Heart left ventricle (tissue), 16 donors: ENCODE data around the gene USP6NL. TPM values are rescaled to one million over a fixed set of nuclear protein-coding genes. Genes with fewer than 3 reads are reported as not detected.

Experiments used
- ATAC-seq, 4 donors: fragments of 200-7000 bp; cut with Tn5 transposase; one replicate each; pipeline ENCODE4 v1.9.1; 2020 to 2022; ENCODE audit warnings: moderate library complexity in 4 of 4, mild to moderate bottlenecking in 3 of 4, moderate number of reproducible peaks in 1 of 4
- DNase-seq, 5 donors: peaks; one replicate each; pipeline ENCODE4 v3.0.0-alpha.2; 2020
- H3K27ac ChIP-seq, 12 donors: fragments of 200-600 bp; sonication (generic) in 4 of 12; one replicate each; pipeline versions ENCODE4 v1.5.0 to v1.8.0; 2016 to 2022; ENCODE audit warnings: mild to moderate bottlenecking in 2 of 12
- H3K27me3 ChIP-seq, 9 donors: fragments of 200-600 bp; sonication (generic) in 2 of 9; one replicate each; pipeline versions ENCODE4 v1.5.1 to v1.8.0; 2016 to 2022; ENCODE audit warnings: mild to moderate bottlenecking in 3 of 9
- H3K36me3 ChIP-seq, 9 donors: fragments of 200-600 bp; sonication (generic) in 2 of 9; one replicate each; pipeline versions ENCODE4 v1.5.0 to v1.8.0; 2018 to 2022; ENCODE audit warnings: mild to moderate bottlenecking in 2 of 9
- H3K4me1 ChIP-seq, 12 donors: fragments of 200-600 bp; sonication (generic) in 4 of 12; one replicate each; pipeline versions ENCODE4 v1.5.0 to v1.8.0; 2016 to 2022; ENCODE audit warnings: mild to moderate bottlenecking in 3 of 12
- H3K4me3 ChIP-seq, 12 donors: fragments of 200-600 bp; sonication (generic) in 4 of 12; one replicate each; pipeline versions ENCODE4 v1.5.0 to v1.8.0; 2017 to 2022; ENCODE audit warnings: mild to moderate bottlenecking in 9 of 12, moderate library complexity in 4 of 12
- H3K9me3 ChIP-seq, 12 donors: fragments of 200-600 bp; sonication (generic) in 4 of 12; one replicate each; pipeline versions ENCODE4 v1.5.0 to v1.8.0; 2016 to 2022; ENCODE audit warnings: mild to moderate bottlenecking in 1 of 12
- CTCF ChIP-seq, 12 donors: fragments of 200-600 bp; sonication (generic) in 4 of 12; IDR thresholded peaks; one replicate each; pipeline versions ENCODE4 v1.5.0 to v1.8.0; 2018 to 2022; ENCODE audit warnings: antibody characterized with exemption in 12 of 12, mild to moderate bottlenecking in 5 of 12
- POLR2A ChIP-seq, 2 donors: fragments of 450-650 bp; IDR thresholded peaks; one replicate each; pipeline ENCODE4 v1.6.1; 2017; ENCODE audit warnings: antibody characterized with exemption in 2 of 2, mild to moderate bottlenecking in 2 of 2, moderate library complexity in 2 of 2
- WGBS, 4 donors: extraction: QIAGEN DNeasy Blood & Tissue Kit in 2 of 4; methylation state at CpG; one replicate each; pipeline versions ENCODE4 v1.1.5 to v1.1.7; 2013 to 2018; 5-methylcytosine and 5-hydroxymethylcytosine counted together
- intact Hi-C, 10 donors: fragments of 100-400 bp; cut with DNase I; formaldehyde crosslinking; loops; one replicate each; pipeline versions ENCODE4 v1.11.1 to v1.14.2; 2022
- polyA plus RNA-seq, 2 donors: library from polyadenylated mRNA; stranded (reverse); fragments of 200-250 nt; gene quantifications; one replicate each; pipeline ENCODE4 v1.2.3, GENCODE V29; 2013
- total RNA-seq, 9 donors: library from RNA; depleted of rRNA in 2 of 9; stranded (reverse); fragments of >200 nt in 2 of 9; fragmentation: NEBNext Ultra II Directional in 3 of 9; extraction: Animal tissue kit (Norgen Biotek cat#: 25700) in 3 of 9; gene quantifications; one replicate each; pipeline versions ENCODE4 v1.1.0 to v1.2.4, GENCODE V29; 2016 to 2023
- donor health status: ischemic (EF 13 %, LVEDD 7.1; RV severe dilation, severe dysfunction).
- donor health status: healthy with polysubstance abuse.
- donor health status: DM: no; HTN: yes; CAD: no.
- donor health status: DM: no; HTN: no; CAD: no.
- donor health status: ischemic (EF 25% LVEDD 6.9; RV normal size, moderate dysfunction).
- donor health status: ischemic (EF 25% LVEDD 5.7; RV mildly dilated, moderate dysfunction).
- donor health status: healthy.
- donor health status: DM: yes; HTN: yes; CAD: no.
- donor health status: ischemic (EF 35%, LVEDD 5.7; RV mildly dilated, moderate dysfunction).
- donor health status: nonischemic (EF 11% LVEDD 7.7; RV severe dilation, severe dysfunction).
- donor health status: DM: yes; HTN: yes; CAD: no.
- donor health status: PGD.
- donor health status: ischemic (EF 29% LVEDD 5.4; RV normal size, mild dysfunction).
- donor health status: nonischemic (EF 23%, LVEDD 6.1; RV moderate dilation, normal function).

USP6NL gene
- total and polyA plus RNA-seq, 11 donors, result 1.3 to 12.2 (median 9.6) TPM

DNA sequence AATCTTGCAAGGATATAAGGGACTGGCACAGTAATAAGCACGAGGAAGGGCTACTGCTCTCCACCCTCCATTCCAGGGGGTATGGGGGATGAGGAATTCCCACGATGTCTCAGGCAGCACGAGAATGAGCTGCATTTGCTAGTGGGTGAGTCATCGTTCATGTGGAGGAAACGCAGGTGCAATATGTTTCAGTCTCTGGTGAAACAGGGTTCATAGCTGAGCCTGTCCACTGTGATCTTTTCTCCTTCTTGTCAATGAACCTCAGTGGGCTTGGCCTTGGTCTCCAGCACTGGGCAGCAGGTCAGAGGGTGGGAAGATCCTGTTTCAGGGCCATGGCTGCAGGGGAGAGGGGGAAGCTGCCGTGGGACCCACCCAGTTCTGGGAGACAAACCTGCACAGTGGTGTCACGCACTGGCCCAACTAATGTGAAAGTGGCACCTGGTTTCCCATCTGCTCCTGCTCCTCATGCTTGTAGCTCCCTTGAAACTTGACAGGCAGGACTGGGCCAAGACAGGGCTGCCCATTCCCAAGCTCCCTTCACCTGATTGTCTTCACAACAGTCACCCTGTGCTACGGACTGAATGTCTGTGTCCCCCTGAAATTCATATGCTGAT lies 181.9 kb downstream of the USP6NL start:
- DNase-seq (no peak), ATAC-seq (no peak)
- Histone ChIP-seq H3K4me1 (peaks cover 0 to 6% (median 0%) of the 10 kb centered on the region in 12 donors), H3K9me3 (peaks cover 0 to 14% (median 4%) of the 10 kb centered on the region in 12 donors), H3K4me3 (no peak overlapping the region), H3K27me3 (no peaks in the 10 kb centered on the region), H3K27ac (no peak overlapping the region), H3K36me3 (no peaks in the 10 kb centered on the region)
- intact Hi-C loops, result loop anchor here in 1 of 10 donors (10.0 kb wide), 1 partner anchor 325 kb away; no protein-coding TSS in a partner anchor
- 85 to 89% (median 85%) methylated on average over 8 of the region's 8 CpGs for WGBS, 4 donors
- TF ChIP-seq POLR2A (IDR thresholded peaks at IDR 0.05) (no peak), CTCF (IDR thresholded peaks at IDR 0.05) (no peak)

- 73 to 86% (median 78%) methylated on average over 2 of the region's 2 CpGs for WGBS, 4 donors
Observed at GRCh38 chr10:11425676-11426075, 185.8 kb downstream of the USP6NL start.

GRCh38 chr10:11425296-11425610 lies 186.2 kb downstream of the USP6NL start:
- 89 to 91% (median 91%) methylated on average over 3 of the region's 3 CpGs for WGBS, 4 donors
- TF ChIP-seq POLR2A (IDR thresholded peaks at IDR 0.05), result no peak
- no peak for TF ChIP-seq CTCF (IDR thresholded peaks at IDR 0.05)

More at GRCh38 chr10:11425676-11426075, 185.8 kb downstream of the USP6NL start:
- H3K27ac ChIP-seq, result no peak overlapping the region
- TF ChIP-seq CTCF (IDR thresholded peaks at IDR 0.05) (no peak), POLR2A (IDR thresholded peaks at IDR 0.05) (no peak)
- no peaks in the 10 kb centered on the region for H3K27me3 ChIP-seq
- no peak for DNase-seq
- H3K36me3 ChIP-seq, result no peaks in the 10 kb centered on the region
- ATAC-seq, result no peak
- H3K9me3 ChIP-seq, result peaks cover 0 to 28% (median 5%) of the 10 kb centered on the region in 12 donors
- intact Hi-C loops, result loop anchor here in 1 of 10 donors (10.0 kb wide), 1 partner anchor 329 kb away; no protein-coding TSS in a partner anchor
- H3K4me3 ChIP-seq, result no peak overlapping the region
- H3K4me1 ChIP-seq, result peaks cover 0 to 9% (median 0%) of the 10 kb centered on the region in 12 donors

GRCh38 chr10:11424456-11425295 lies 186.8 kb downstream of the USP6NL start:
- peak; percentile 55 to 85 (median 76) for TF ChIP-seq CTCF (IDR thresholded peaks at IDR 0.05)
- TF ChIP-seq POLR2A (IDR thresholded peaks at IDR 0.05), result no peak
- Histone ChIP-seq H3K9me3 (peaks cover 0 to 36% (median 10%) of the 10 kb centered on the region in 12 donors), H3K27me3 (no peaks in the 10 kb centered on the region), H3K27ac (no peak overlapping the region), H3K4me1 (peaks cover 0 to 9% (median 0%) of the 10 kb centered on the region in 12 donors), H3K36me3 (no peaks in the 10 kb centered on the region), H3K4me3 (no peak overlapping the region)
- DNase-seq (peak in 3 of 5 donors; percentile 29 to 42 (median 35)), ATAC-seq (peak in 3 of 4 donors; percentile 54 to 76 (median 62))
- WGBS, 4 donors, result 34 to 44% (median 41%) methylated on average over 11 of the region's 11 CpGs
- intact Hi-C loops, result loop anchor here in 1 of 10 donors (10.0 kb wide), 1 partner anchor 330 kb away; no protein-coding TSS in a partner anchor

More at GRCh38 chr10:11425296-11425610, 186.2 kb downstream of the USP6NL start:
- Histone ChIP-seq H3K27me3 (no peaks in the 10 kb centered on the region), H3K4me1 (peaks cover 0 to 9% (median 0%) of the 10 kb centered on the region in 12 donors), H3K4me3 (no peak overlapping the region), H3K27ac (no peak overlapping the region), H3K9me3 (peaks cover 0 to 32% (median 6%) of the 10 kb centered on the region in 12 donors), H3K36me3 (no peaks in the 10 kb centered on the region)
- DNase-seq, result no peak
- no peak for ATAC-seq
- intact Hi-C loops, result loop anchor here in 1 of 10 donors (10.0 kb wide), 1 partner anchor 330 kb away; no protein-coding TSS in a partner anchor
